Stimulated activated CD4-positive, alpha-beta T cell treated with anti-CD3 and anti-CD28 coated beads, TNF-alpha, amount 100 ng/mL, for 1 hour (primary cell): ENCODE data around the gene CDK7.
"Not testable (repeated sequence)": the region's sequence is repeated elsewhere in the genome, so short reads cannot be mapped to it uniquely, and the experiment has no call there.

Source experiments
- DNase-seq, 3 donors: peaks; one replicate each; pipeline ENCODE4 v3.0.0-alpha.2; 2020; ENCODE audit warnings: low read depth in 3 of 3, low spot score in 1 of 3

Gene CDK7

GRCh38 chr5:69234457-69235268 is at the start of gene CDK7:
TSS of gene CDK7 (plus strand) at chr5:69234886. CDS start at chr5:69234976, 90 bp downstream.
- DNase-seq = peak; percentile 70 to 81 (median 77)

GRCh38 chr5:69187342-69187741 is 47.3 kb upstream of the CDK7 start:
- DNase-seq = no peak

GRCh38 chr5:69188811-69189161 is 45.9 kb upstream of the CDK7 start:
- no peak for DNase-seq

DNA sequence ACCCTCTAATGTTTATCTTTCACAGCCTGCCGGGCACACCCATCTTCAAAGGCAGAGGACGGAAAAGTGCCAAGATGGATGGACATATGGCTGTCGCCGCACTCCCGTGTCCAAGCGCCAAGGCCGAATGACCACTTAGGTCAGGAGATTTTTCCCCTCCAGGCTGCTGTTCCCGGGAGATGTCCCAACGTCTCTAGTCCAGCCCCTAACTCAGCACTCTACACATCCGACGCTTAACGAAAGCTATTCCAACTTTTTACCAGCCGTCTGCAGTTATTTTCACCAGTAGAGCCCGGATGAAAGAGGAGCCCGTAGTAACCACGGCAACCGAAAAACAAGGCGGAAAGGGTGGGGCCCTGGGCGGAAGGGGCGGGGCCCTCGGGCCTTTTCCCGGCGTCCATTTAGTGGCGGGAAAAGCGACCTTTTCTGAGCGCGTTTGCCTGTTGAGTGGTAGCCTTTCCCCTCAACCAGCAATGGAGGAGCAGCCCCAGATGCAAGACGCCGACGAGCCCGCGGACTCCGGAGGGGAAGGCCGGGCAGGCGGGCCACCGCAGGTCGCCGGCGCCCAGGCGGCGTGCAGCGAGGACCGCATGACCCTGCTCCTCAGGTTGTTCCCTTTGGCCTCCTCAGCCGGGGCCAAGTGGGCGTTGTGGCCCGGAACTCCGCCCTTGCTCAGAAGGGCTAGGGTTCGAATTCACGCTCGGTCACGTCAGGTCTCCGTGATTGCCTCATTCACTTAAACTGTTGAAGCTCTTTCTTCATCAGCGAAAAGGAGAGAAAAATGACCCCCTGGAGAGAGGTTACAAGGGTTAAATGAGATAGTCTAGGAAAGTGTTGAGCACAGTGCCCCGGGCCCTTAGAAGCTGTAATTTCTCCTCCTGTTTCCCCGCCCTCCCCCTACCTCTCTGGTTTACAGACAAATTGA is 45.3 kb upstream of the CDK7 start, which contains the start of gene CENPH:
Gene CENPH (plus strand): TSS at position 422 of the 925 bp plus-strand sequence. CDS start 52 bp downstream, at position 474.
- peak; percentile 71 to 90 (median 71) for DNase-seq

DNA sequence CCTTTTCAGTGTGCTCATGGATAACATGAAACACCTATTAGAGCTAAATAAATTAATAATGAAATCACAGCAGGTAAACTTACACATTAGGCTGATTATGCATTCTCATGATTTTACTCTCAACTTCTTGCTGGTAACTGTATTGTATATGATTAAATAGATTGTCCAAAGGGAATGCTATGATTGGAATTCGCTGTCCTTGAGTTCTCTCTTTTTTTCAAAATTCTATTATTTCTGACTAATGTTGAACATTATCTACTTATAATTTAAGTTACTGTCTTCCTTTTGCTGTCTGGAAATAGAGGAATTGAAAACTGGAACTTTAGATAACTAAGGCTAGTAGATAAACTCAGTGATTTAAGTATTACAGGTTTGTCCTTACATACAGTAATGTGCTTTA is 32.2 kb upstream of the CDK7 start:
- DNase-seq = no peak

- no peak for DNase-seq
Observed at GRCh38 chr5:69206528-69207190, 28.0 kb upstream of the CDK7 start.

GRCh38 chr5:69209602-69210001 is 25.1 kb upstream of the CDK7 start:
- no peak for DNase-seq

DNA sequence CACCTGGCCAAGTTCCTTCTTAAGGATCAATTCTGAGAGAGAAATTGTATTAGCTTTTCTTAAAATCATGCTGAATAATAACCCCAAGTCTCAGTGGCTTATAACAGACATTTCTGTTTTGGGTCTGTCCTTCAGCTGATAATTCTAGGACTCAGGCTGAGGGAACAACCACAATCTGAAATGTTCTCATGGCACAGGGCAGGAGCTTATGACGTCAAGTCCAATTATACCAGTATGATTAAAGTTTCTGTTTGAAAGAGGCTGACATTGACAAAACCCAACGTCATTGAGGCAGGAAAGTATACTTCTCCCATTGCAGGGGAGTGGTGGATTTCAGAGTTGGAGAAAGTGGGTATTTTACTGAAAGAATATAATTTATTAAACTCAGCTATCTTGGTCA is 23.5 kb upstream of the CDK7 start:
- no peak for DNase-seq

DNA sequence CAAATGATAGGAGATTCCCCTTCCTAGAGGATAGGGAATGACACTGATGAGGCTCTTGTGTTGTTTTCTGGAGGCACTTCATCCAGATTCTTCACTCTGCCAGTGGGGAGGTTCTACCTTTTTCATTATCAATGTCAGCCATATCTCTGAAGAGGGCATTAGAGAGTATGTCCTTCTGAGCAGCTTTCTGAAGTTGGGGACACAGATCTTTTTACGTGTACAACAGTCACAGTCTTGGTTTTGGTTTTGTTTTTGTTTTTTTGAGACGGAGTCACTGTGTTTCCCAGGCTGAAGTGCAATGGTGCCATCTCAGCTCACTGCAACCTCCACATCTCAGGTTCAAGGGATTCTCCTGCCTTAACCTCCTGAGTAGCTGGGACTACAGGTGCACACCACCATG is 22.7 kb upstream of the CDK7 start:
- no peak for DNase-seq

DNA sequence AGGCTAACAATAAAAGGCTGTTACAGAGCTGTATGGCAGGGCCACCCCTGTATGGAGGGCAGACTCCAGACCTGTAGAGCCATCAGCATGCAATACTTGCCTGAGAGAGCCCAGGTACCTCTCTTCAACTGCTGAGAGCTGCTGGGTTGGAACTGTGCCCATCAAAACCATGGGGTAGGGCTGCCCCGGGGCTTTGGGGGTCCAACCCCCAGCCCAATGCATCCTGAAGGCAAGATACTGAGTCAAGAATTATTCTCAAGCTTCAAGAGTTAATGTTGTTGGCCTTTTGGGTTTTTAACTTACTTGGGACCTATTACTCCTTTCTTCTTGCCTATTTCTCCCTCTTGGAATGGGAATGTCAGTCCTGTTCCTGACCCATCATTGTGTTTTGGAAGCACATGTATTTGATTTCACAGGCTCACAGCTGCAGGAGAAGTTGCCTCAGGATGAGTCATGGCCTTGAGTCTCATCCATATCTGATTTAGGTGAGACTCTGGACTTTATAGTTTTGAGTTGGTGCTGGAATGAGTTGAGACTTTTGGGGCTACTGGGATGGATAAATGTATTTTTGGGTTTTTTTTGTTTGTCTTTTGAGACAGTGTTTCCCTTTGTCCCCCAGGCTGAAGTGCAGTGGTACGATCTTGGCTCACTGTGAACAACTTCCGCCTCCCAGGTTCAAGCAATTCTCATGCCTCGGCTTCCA is 21.0 kb upstream of the CDK7 start:
- no peak for DNase-seq

DNA sequence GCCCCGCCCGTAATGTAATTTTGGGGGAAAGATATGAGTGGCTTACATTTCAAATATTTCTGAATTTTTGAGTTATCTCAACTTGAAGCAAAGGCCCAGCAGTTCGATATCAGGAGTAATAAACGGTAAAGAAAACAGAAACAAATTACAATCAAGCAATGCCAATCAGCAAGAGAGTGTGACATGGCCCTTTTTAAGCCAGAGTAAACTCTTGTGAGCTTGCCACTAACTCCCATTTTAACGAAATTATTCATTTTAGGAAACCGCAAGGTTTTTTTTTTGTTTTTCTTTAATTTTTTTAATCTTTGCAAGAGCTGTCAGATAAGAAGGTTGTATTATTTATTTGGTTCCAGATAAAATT is 17.6 kb upstream of the CDK7 start:
- no peak for DNase-seq

DNA sequence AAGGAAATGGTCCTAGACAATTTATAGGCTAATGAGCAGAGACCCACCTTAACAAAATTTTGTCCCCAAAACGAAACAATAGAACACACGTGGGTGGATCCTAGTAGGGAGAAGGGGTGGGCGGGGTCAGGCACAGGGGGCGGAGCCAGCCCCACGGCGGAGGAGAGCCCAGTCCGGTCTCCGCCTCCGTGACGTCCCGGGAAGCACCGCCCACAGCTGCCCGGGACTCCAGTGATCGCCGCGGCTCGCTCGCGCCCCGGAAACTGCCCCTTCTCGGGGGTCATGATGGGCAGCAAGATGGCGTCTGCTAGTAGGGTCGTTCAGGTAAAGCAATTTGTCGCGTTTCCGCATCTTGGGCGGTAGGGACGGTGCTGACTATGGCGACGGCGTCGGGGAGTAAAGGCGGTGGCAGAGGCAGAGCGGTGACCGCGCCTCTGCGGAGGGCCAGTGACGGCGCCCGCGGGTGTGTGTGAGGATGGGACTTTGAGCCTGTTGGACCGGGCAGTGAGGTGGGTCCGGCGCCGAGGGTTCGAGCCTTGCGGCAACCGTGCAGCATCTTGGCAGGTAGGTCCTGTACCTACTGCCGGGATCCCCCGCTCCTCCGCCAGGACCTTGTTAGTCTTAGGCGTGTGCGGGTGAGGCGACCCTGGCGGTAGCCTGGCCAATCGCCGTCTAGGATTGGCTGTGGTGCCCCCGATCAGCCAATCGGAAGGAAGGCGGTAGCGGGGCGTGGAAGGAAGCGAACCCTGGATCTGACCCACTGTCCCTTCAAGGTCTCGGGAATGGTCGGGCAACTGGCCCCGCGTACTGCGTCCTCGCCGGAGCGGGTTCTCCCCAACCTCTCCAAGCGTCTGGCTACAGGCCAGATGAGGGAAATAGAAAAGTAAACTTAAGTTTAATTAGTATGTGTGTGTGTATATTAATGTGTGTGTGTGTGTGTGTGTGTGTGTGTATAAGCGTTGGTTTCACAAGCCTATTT is 16.8 kb upstream of the CDK7 start:
- DNase-seq = peak; percentile 82 to 93 (median 88)

GRCh38 chr5:69219939-69220338 is 14.7 kb upstream of the CDK7 start:
- DNase-seq = no peak

GRCh38 chr5:69220371-69220770 is 14.3 kb upstream of the CDK7 start:
- not testable (repeated sequence) for DNase-seq

GRCh38 chr5:69220833-69221232 is 13.9 kb upstream of the CDK7 start:
- not testable (repeated sequence) for DNase-seq

- DNase-seq = no peak
Observed at GRCh38 chr5:69224520-69224919, 10.2 kb upstream of the CDK7 start.

GRCh38 chr5:69225860-69226259 is 8.8 kb upstream of the CDK7 start:
- DNase-seq = no peak

DNA sequence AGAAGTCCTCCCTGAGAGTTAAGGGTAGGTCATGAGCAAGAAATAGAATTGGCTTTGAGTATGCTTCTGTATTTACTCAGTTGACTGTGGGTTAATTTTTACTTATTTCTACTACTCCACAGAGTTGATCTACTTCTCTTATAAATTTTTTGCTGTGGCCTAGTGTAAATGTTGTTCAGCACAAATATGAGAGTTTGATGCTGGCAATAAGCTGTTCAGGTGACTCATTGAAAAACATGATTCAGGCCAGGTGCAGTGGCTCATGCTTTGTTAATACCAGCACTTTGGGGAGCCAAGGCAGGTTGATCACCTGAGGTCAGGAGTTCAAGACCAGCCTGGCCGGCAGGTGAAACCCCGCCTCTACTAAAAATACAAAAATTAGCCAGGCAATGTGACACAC is 4.5 kb upstream of the CDK7 start:
- no peak for DNase-seq

DNA sequence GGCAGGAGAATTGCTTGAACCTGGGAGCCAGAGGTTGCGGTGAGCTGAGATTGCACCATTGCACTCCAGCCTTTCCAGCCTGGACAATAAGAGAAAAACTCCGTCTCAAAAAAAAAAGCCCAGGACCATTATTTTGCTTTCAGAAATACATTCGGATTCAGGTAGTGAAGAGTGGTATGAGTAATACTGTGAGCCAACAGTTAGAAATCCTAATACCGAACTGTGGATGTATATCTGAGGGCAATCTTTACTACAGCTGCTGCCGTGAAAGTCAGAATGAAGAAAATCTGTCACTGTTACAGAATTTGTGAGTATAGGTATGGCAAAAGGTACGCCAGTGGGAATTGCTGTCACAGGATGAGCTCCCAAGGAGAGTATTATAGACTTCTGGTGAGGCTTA is 3.4 kb upstream of the CDK7 start:
- DNase-seq = no peak

DNA sequence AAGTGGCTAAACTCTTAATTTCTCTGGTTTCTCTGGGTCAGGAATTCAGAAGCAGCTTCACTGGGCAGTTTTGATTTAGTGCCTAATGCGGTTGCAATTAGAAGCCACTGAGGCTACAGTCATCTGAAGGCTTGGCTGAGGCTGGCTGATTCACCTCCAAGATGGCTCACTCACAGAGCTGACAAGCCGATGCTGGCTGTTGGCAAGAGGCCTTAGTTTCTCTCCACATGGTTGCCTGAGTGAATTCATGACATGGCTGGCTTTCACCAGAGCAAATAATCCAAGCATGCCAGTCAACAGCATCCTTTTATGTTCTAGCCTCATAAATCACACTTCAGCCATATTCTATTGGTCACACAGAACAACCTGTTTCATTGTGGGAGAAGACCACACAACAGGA is 2.8 kb upstream of the CDK7 start:
- no peak for DNase-seq
